ENCODE data around the gene BRSK2.

BRSK2 gene

DNA sequence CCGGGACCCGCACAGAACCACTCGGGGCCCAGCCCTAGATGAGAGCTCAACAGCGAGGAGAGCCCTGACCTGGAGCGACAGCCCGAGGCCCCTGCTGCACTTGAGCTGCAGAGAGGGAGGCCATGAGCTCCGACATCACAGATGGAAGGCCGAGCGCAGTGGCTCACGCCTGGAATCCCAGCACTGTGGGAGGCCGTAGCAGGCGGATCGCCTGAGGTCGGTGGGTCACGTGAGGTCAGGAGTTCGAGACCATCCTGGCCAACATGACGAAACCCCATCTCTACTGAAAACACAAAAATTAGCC, 13.8 kb upstream of the BRSK2 start:
- no peak for DNase-seq (ENCODE audit: low read depth in 2 of 2)

DNA sequence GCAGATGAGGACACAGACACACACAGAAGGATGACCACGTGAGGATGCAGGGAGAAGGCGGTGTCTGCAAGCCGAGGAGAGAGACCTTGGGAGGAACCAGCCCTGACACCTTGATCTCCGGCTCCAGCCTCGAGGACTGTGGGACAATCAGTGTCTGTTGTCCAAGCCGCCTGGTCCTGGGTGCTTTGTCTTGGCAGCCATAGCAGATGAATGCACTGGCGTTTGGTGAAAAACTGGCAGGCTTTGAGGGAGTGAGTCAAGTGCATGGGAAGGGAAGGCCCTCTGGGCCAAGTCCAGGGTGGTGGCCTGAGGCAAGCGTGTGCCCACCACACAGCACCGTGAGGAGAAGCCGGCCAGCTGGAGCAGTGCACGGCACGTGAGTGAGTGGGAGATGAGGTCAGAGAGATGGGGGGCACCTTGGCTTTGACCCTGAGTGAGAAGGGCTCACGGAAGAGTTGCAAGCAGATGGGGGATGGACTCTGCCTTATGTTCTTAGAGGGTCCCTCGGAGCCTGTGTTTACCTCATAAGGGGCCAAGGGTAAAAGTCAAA, 12.4 kb upstream of the BRSK2 start:
- no peak for DNase-seq (ENCODE audit: low read depth in 2 of 2)

DNA sequence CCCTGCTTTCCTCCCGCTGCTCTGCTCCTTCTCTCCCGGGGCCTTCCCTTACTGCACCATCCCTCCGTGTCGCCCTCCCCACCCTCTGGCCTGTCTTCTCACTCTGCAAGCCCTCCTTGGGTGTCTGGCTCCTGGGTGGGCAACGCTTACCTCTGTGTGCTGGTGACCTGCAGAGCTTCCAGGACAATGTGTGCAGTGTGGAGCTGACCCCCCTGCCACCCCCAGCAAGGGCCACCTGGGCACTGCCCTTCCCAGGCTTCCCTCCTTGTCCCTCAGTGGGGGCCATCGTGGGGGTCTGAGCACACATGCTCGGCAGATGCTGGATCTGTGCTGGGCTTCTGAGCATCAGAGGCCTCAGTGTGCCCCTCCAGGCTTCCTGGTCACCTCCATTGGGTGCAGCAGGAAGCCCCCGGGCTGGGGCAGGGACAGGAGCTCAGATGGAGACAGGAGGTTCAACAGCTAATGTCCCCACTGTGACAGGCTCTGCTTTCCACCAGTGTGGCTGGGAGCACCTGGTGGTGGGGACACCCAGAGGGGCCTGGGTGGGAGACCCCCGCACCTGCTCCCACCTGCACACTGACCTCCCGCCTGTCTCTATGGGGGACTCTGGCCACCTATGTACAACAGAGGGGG, 7.8 kb upstream of the BRSK2 start:
- DNase-seq (ENCODE audit: low read depth in 2 of 2), result no peak

DNA sequence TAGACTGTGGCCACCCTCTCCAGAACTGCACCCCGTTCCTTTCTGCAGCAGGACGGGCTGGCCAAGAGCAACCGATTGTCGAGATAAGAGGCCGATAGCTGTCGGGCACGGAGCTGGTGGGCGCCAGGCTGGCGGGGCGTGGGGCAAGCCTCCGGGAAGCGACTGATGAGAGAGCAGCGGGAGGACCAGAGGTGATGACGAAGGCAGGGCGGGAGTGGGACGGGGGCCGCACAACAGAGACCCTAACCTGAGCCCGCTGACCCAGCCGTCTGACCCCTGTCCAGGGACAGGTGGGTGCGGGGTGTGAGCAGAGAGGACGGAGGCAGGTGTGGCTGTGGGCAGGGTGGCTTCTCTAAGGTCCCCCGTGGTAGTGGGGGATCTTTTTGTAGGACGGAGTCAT, 7.3 kb upstream of the BRSK2 start:
- no peak for DNase-seq (ENCODE audit: low read depth in 2 of 2)

DNA sequence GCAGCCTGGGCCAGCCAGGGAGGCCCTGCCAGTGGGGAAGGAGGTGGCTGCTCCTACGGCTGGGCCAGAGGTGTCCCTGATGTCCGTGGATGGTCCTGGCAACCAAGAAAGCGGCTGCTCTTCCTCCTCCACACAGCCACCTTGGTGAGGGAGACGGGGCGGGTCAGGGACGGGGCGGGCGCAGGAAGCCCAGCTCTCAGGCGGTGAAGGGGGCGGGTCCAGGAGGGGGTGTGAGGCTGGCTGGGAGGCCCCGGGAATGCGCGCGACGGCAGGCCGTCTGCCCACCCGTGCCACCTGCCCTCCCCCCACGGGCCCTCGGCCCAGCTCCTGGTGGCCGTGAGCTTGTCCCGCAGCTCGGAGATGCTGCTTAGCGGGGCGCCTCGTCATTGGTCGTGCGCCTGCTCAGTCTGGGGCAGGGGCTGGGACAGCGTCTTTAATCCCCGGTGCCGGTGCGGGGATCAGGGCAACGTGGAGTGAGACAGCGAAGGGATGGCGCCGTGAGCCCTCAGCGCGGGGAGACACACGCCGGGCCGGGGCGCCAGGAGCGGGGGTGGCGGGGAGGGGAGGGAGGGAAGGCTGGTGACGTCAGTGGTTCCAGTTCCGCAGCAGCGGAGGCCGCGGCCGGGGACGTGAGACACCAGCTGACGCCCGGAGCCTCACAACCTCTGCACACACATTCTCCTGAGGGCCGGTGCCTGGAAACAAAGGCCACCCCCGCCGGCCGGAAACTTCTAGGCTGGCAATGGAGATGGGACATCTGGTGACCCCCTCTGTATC, 6.7 kb upstream of the BRSK2 start:
- DNase-seq (ENCODE audit: low read depth in 2 of 2), result peak; percentile 53 to 59

DNA sequence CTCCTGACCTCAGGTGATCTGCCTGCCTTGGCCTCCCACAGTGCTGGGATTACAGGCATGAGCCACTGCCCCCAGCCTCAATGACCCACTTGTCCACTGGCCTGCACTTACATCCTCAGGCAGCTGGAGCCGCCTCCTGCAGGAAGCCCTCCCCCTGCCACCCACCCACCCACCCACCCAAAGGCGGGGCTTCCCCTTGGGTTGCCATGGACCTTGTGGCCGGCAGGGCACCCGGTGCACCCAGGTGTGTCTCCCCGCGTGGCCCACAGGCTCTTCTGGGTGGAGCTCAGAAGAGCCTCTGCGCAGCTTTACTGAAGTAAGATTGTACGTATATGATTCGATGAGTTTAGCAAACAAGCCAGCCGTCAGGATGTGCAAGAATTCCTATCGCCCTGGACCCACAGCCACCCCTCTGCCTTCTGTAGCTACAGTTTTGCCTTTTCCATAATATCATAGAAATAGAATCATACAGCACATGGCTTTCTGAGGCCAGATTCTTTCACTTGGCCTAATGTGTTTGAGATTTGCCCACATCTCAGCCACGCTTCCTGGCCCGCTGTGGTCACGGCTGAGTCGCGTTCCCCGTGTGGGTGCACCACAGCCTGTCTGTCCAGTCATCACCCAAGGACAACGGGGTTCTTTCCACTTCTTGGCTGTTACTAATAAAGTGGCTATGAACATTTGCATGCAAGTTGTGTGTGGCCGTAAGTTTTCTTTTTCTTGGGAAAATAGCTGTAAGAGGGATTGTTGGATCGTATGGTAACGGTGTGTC, 5.3 kb upstream of the BRSK2 start:
- no peak for DNase-seq (ENCODE audit: low read depth in 2 of 2)

DNA sequence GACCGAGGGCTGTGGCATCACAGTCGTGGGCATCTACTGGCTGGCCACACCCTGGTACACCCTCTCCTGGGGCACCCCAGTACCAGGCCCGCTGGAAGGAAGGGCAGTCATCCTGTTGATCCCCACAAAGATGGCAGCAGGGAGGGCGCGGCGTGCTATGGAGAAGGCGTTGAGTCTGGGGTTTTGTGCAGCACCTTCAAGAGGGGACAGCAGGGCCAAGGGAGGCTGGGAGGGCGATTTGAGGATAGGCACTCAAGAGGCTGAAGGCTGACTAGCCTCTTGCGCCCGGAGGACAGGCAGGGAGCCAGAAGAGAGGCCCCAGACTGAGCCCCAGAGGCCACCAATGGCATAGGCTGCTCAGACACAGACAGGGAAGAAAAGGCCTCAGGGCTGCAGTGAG, 2.2 kb upstream of the BRSK2 start:
- DNase-seq (ENCODE audit: low read depth in 2 of 2), result no peak

DNA sequence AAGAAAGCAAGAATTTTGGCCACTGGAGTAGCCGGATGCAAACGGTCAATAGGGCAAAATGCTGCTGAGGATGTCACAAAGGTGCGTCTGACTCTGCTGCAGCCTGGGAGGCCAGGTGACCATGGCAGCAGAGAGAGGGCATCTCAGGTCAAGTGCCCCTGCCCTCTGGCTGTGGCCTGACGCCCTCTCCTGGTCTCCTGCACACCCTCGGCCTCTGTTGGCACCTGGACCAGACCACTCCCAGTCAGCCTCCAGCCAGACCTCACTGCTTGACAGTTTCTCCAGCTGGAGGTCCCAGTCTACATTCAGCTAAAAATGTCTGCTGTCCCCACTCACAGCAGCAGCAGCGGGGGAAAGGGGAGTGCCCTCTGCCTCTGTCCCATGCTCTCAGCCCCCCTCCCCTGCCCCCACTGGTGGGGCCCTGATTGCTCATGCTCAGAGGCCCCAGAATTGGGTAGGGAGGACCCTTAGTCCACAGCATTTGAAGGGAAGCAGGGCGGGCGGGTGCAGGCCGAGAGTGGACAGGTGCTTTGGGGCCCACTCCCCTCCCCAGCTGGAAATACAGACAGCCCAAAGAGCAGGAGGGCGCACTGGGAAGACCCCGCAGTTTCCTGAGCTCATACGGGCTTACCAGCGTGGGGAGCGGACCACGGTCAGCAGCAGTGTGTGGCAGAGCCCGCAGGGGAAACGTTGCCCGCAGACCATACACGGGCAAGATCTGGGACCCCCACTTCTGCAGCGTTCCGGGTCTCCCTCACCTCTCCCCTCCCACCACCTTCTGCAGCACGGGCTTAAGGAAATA, 1.6 kb upstream of the BRSK2 start:
- DNase-seq (ENCODE audit: low read depth in 2 of 2), result no peak

DNA sequence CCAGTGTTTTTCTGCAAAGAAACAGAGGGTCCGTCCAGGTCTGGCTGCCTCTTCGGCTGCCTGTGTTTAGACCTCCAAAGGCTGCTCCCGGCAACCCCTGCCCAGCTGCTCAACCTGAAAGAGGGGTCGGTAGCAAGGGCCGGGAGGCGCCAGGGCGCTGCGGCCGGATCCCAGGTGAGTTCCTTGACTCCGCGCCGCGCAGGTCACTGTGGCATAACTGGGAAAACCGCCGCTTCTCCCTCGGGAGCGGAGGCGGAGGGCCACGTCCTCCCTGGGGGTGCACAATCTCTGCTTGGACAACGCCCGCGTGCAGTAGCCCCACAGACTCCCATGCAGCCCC, 1.0 kb upstream of the BRSK2 start:
- DNase-seq (ENCODE audit: low read depth in 2 of 2), result no peak

DNA sequence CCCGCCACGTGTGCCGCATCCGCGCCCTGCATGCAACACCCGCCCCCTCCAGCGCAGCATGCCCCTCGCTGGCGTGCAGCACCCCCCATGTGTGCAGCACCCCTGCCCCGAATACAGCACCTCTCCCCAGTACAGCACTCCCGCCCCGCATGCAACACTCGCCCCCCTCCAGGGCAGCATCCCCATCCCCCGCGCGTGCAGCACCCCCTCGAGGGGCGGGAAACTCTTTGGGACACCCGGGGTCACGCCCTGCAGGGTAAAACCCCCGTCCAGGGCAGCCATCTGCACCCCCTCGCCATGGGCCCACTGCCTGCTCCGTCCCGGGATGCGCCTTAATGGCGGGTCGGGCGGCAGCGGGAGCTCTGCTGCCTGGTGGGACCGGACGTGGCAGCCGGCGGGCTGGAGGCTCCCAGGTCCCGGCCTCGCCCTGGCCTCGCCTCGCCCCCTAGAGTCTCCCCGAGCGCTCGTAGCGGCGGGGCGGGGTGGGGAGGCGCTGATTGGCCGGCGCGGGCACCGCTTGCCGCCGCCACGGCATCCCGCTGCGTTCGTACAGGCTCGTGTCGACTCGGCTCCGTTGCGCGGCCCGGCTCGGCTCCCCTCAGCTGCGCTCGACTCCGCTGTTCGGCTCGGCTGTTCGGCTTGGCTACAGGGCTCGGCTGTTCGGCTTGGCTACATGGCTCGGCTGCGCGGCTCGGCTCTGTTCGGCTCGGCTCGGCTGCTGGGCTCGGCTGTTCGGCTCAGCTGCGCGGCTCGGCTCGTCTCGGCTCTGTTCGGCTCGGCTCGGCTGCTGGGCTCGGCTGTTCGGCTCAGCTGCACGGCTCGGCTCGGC, 417 bp upstream of the BRSK2 start:
- DNase-seq (ENCODE audit: low read depth in 2 of 2), result peak; percentile 88 to 91

DNA sequence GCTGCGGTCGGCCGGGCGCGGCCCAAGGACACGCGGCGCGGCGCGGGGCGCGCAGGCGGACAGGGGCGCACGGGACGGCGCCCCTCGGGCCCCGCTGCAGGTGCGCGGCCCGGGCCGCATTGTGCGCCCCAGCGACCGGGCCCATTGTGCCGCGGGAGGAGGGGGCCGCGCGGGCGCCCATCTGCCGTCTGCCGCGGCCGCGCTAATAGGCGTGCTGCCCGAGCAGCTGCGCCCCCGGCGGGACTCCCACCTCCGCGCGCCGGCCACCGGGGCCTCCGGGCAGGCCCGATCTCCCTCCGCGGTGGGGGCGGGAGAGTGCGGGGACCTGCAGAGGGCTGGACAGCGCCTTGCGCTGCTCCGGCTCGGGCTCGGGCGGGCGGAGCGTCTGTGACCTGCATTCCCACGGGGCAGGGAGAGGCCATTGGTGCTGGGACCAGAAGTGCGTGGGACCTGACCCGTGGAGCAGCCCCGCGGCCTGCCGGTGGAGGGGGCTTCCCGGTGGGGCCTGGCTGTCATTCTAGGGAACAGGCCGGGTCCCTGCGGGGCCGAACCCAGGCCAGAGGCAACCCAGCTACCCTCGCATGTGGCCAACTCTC, 933 bp downstream of the BRSK2 start:
- DNase-seq (ENCODE audit: low read depth in 2 of 2), result no peak

DNA sequence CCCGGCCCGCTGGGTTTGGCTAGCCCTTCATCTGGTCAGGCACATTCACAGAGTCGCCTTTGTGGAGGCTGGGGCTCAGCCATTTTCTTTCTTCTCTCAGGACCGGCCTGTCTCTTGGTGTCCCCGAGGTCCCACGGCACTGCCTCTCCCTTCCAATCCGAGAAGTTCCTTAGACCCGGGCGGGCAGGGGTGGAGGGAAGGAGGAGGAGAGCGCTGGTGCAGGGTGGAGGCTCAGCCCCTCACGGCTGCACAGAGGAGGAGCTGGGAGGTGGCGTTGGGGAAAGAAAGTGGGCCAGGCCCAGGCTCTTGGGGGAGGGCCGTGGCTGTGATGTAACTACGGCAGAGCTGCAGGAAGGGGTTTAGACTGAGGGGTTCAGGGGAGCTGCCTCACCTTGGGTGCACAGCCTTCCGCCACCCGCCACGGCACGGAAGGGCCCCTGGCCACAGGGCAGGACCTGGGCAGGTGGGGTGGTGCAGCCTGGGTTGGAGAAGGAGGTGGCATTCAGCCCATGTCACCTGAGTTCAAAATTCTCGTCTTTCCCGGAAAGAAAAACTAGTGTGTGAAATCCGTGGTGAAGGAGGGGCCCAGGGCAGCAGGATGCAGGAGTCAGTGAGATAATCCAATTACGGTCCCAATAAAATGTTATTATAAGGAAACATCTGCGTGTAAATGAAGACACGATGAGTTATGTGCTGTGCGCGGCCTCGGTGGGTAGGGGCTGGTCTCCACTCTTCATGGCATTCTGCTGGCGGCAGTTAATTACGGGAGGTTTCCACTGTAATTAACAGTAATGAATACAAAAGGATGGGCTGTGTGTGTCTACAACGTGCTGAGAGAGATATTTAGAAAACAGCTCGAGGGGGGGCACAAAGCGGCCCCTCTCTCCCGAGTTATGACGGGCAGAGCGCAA, 1.7 kb downstream of the BRSK2 start:
- no peak for DNase-seq (ENCODE audit: low read depth in 2 of 2)

DNA sequence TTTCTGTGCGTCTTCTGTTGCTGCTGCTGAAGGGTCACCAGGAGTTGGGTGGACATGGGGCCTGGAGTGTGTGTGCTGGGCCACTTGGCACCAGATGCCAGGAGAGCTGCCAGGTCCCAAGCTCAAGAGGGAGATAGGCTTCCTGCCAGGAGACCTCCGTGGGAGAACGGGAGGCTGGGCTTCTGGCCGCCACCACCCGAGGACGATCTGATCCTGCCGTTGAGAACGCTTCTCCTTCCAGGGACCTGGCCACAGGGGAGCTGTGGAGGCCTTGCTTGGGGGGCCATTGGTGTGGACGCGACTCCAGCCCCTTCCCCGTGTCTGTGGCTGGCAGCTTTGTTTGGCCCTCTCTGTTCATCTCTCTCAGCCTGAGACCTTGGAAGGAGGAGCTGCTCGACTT, 2.4 kb downstream of the BRSK2 start:
- no peak for DNase-seq (ENCODE audit: low read depth in 2 of 2)

DNA sequence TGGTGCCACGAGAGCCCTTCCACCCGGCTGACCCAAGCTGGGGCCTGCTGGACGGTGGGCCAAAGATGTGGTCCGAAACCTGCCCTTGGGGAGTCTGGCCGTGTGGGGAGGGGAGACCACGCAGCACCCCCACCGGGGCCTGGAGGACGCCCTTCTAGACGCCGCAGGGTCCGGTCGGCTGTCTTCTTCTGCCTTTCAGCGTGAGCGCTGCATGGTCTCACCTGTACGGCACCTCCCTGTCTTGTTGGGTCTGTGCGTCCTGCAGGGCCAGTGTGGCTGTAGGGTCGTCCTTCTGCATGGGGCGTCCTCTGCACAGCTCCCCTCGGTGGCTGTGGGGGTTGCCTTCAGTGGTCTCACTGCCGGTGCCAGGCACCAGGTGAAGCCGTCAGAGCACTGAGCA, 2.8 kb downstream of the BRSK2 start:
- DNase-seq (ENCODE audit: low read depth in 2 of 2), result no peak

DNA sequence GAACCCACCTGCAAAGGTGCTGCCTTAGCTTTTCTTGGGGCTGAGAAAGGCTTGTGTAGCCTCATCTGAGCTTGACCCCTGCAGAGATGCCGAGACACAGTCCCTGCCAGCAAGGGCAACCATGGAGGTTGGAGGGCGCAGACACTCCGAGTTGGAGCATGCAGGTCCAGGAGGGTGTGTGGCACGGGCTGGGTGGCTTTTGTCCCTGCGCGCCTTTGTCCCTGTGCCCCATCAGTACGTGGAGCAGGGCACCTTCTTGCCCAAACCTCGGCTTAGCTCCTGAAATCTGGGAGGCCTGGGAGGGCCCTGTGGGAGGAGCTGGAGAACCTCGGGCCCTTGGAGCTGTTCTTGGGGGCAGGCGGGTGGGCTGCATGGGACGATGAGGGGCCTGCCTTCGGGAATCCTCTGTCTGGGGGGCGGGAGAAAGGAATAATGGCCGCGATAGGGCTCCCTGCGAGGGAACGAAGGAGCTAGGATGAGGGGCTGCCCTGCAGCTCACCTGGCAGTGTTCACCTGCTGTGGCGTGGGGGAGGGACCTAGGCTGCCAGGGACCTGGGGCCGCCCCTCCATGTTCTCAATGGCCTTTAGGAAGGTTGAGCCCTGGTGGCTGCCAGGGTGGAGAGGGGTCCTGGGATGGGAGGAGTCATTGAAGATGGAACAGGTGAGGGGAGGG, 3.4 kb downstream of the BRSK2 start:
- no peak for DNase-seq (ENCODE audit: low read depth in 2 of 2)

DNA sequence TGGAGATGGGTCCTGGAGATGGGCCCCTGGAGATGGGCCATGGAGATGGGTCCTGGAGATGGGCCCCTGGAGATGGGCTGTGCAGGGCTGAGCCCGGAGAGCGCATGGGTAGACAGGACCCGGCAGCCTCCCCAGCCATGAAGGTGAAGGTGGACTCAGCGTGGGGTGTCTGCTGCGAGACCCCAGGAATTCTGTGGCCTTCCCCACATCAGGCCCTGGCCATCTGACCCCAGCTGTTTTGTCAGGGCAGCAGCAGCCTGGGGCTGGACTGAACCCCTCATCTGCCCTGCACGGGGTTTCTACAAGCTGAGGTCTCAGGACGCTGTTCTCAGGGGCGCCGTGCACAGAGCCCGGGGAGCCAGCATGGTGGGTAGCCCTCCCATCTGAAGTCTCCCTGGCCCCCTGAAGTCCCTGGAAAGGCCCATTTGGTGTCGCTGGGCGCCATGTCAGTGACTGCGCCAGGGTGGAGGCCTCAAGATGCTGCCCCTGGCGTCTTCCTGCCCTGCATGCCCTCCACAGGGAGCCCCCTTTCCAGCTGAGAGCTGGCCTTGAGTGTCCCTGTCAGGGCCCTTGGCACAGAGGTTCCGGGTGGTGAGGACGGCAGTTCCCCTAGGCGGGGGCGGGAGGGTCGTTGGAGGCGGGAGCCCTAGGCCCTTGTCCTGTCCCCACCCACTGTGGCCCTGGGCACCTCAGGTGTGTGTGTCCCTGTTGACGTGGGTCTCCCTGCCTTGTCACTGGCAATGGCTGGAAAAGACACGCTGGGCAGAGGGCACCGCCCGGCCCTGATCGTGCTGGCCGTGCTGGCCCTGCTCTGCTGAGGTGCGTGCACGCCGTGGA, 5.4 kb downstream of the BRSK2 start:
- no peak for DNase-seq (ENCODE audit: low read depth in 2 of 2)

DNA sequence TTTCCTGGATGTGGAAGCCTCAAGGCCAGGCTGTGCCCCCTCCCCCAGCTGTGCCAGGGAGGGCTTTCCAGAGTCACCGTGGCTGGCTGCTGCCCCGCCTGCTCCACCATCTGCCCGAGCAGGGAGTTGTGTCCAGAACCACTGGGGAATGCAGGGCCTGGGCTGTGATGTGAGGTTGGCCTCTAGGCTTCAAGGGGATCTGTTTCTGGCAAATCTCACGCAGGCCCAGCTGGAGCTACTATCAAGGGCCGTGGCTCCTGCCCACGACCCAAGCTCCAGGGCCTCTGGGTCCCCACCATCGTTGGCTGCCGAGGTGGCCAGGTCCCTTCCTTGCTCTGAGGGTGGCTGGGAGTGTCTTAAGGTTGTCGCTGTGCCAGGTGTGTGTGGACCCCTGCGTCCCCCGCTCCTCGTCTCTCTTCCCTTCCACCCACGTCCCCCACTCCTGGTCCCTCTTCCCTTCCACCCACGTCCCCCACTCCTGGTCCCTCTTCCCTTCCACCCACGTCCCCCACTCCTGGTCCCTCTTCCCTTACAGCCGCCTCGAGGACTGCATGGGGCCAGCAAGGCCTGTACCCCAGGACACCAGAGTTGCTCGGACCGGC, 6.1 kb downstream of the BRSK2 start:
- no peak for DNase-seq (ENCODE audit: low read depth in 2 of 2)

DNA sequence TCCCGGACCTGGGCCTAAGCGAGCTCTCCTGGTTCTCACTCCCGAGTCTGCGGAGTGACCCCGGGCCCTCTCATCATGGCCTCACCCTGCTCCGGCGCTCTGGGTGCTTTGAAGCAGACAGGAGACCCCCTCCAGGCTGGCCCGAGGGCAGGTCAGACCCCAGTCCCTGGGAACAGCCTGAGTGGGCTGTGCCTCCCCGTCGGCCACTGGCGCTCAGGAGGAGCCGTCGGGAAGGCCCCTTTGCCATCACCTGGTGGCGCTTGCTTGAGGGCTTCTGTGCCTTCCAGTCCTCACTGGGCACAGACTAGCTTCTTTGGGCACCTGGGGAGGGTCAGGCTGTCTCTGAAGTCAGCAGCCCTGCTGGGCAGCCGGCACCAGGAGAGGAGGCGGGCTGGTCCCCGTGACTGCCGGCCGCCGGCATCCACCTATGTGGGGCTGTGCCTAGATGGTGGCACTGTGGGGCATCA, 6.7 kb downstream of the BRSK2 start:
- DNase-seq (ENCODE audit: low read depth in 2 of 2), result no peak
